GM12872 (cell line): ENCODE results near the gene C11orf54.

Experiments used
- TF ChIP-seq, protein P1 (sequence below): IDR thresholded peaks from 3 replicates; pipeline ENCODE4 v1.5.1; 2011; ENCODE audit warnings: low read depth, mild to moderate bottlenecking, low read length, moderate library complexity; ENCODE audit not compliant: insufficient read depth

C11orf54 gene

DNA sequence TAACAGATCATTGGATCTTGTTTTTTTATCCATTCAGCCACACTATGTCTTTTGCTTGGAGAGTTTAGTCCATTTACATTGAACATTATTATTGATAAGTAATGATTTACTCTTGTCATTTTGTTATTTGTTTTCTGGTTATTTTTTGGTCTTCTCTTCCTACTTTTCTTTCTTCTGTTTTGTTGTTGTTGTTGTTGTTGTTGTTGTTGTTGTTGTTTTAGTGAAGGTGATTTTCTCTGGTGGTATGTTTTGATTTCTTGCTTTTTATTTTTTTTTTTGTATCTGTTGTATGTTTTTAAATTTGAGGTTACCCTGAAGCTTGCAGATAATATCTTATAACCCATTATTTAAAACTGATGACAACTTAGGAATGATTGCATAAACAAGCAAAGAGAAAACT is 28.8 kb upstream of the C11orf54 start:
- TF ChIP-seq, protein P1, sequence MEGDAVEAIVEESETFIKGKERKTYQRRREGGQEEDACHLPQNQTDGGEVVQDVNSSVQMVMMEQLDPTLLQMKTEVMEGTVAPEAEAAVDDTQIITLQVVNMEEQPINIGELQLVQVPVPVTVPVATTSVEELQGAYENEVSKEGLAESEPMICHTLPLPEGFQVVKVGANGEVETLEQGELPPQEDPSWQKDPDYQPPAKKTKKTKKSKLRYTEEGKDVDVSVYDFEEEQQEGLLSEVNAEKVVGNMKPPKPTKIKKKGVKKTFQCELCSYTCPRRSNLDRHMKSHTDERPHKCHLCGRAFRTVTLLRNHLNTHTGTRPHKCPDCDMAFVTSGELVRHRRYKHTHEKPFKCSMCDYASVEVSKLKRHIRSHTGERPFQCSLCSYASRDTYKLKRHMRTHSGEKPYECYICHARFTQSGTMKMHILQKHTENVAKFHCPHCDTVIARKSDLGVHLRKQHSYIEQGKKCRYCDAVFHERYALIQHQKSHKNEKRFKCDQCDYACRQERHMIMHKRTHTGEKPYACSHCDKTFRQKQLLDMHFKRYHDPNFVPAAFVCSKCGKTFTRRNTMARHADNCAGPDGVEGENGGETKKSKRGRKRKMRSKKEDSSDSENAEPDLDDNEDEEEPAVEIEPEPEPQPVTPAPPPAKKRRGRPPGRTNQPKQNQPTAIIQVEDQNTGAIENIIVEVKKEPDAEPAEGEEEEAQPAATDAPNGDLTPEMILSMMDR, result no peak

DNA sequence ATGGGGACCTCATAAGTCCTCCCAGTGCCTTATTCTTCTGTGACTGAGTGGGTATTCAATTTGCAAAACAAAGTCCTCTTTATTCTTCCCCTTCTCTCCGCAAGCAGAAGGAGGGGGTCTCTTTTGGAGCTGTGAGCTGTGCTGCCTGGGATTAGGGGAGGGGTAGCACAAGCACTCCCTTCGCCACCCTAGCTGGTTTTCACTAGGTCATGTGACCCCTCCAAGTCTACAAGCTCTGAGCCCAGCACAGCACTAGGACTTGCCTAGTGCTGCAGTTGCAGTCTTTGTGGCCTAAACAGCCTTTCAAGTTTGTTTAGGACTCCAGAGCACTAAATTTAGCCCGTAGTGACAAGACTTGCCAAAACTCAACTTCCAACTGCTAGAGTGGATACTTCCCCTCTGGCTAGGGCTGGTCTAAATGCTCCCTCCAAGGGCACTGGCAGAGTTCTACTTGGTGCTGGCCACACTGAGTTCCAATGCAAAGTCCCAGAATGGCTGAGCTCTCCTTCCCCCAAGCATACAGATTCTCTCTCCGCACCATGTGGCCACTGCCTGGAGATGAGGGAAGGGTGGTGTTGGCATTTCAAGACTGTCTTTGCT is 25.6 kb upstream of the C11orf54 start:
- TF ChIP-seq, protein P1, result no peak

DNA sequence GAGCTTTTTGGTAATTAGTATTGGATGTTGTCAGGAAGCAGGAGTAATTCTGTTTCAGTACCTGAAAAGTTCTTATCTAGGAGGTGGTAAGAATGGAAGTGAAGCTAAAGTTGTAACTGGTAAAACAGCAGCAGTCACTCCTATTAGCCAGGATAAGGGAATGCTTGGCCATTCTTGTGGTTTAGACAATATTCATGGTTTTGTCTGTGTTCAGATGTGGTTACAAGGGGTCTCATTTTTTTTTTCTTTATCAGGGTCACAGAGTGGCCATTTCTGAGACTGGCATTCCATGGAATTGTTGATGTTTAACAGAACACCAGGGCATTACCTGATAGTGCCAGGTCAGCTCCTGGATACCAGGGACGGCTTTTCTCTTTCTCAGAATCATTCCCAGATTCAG is 24.0 kb upstream of the C11orf54 start:
- TF ChIP-seq, protein P1, result no peak

GRCh38 chr11:93718057-93718563 is 23.4 kb upstream of the C11orf54 start:
- TF ChIP-seq, protein P1, result no peak

DNA sequence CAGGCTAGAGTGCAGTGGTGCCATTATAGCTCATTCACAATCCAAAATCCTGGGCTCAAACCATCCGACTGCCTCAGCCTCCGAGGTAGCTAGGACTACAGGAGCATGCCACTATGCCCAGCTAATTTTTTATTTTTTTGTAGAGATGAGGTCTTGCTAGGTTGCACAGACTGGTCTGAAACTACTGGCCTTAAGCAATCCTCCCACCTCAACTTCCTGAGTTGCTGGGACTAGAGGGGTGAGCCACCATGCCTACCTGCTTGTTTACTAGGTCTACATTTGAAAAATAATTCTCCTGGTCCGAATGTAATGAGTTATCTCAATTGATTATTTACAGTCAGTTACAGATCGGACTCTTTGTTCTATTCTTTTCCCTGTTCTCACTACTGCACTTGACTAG is 22.2 kb upstream of the C11orf54 start:
- TF ChIP-seq, protein P1, result no peak

GRCh38 chr11:93720522-93720921 is 20.9 kb upstream of the C11orf54 start:
- TF ChIP-seq, protein P1, result no peak

GRCh38 chr11:93724089-93724488 is 17.4 kb upstream of the C11orf54 start:
- TF ChIP-seq, protein P1, result no peak
